ENCODE measurements around the gene HSPA2.
"Not testable (repeated sequence)": the region's sequence is repeated elsewhere in the genome, so short reads cannot be mapped to it uniquely, and the experiment has no call there.

The HSPA2 gene

GRCh38 chr14:64550621-64551333, 10.2 kb downstream of the HSPA2 start:
- no peak for DNase-seq (ENCODE audit: extremely low spot score, insufficient read length, low read depth)
- no peak for FAIRE-seq

GRCh38 chr14:64554556-64554955, 14.0 kb downstream of the HSPA2 start:
- no peak for FAIRE-seq

GRCh38 chr14:64556526-64556925, 16.0 kb downstream of the HSPA2 start:
- no peak for DNase-seq (ENCODE audit: extremely low spot score, insufficient read length, low read depth)
- FAIRE-seq = no peak

More at GRCh38 chr14:64554556-64554955, 14.0 kb downstream of the HSPA2 start:
- no peak for DNase-seq (ENCODE audit: extremely low spot score, insufficient read length, low read depth)

GRCh38 chr14:64558216-64558615, 17.7 kb downstream of the HSPA2 start:
- FAIRE-seq; DNase-seq (ENCODE audit: extremely low spot score, insufficient read length, low read depth): not testable (repeated sequence)

GRCh38 chr14:64561631-64562030, 21.1 kb downstream of the HSPA2 start:
- DNase-seq (ENCODE audit: extremely low spot score, insufficient read length, low read depth) = no peak
- no peak for FAIRE-seq

- FAIRE-seq (no peak), DNase-seq (ENCODE audit: extremely low spot score, insufficient read length, low read depth) (no peak)
Observed at GRCh38 chr14:64562436-64562835, 21.9 kb downstream of the HSPA2 start.

GRCh38 chr14:64563696-64564095, 23.2 kb downstream of the HSPA2 start:
- FAIRE-seq (no peak), DNase-seq (ENCODE audit: extremely low spot score, insufficient read length, low read depth) (no peak)

- FAIRE-seq (no peak), DNase-seq (ENCODE audit: extremely low spot score, insufficient read length, low read depth) (no peak)
Observed at GRCh38 chr14:64566651-64567122, 26.1 kb downstream of the HSPA2 start.

- no peak for DNase-seq (ENCODE audit: extremely low spot score, insufficient read length, low read depth)
- FAIRE-seq = no peak
Observed at GRCh38 chr14:64569138-64569631, 28.6 kb downstream of the HSPA2 start.

- FAIRE-seq; DNase-seq (ENCODE audit: extremely low spot score, insufficient read length, low read depth): not testable (repeated sequence)
Observed at GRCh38 chr14:64569646-64570045, 29.1 kb downstream of the HSPA2 start.

GRCh38 chr14:64572386-64573104, 32.0 kb downstream of the HSPA2 start:
- no peak for FAIRE-seq
- DNase-seq (ENCODE audit: extremely low spot score, insufficient read length, low read depth) = no peak

GRCh38 chr14:64573109-64573508, 32.6 kb downstream of the HSPA2 start:
- FAIRE-seq = no peak
- DNase-seq (ENCODE audit: extremely low spot score, insufficient read length, low read depth) = no peak

- FAIRE-seq (no peak), DNase-seq (ENCODE audit: extremely low spot score, insufficient read length, low read depth) (no peak)
Observed at GRCh38 chr14:64574371-64575107, 34.0 kb downstream of the HSPA2 start.

- DNase-seq (ENCODE audit: extremely low spot score, insufficient read length, low read depth) (no peak), FAIRE-seq (no peak)
Observed at GRCh38 chr14:64577211-64577610, 36.7 kb downstream of the HSPA2 start.

GRCh38 chr14:64580467-64580866, 39.9 kb downstream of the HSPA2 start:
- no peak for FAIRE-seq
- no peak for DNase-seq (ENCODE audit: extremely low spot score, insufficient read length, low read depth)

GRCh38 chr14:64581363-64581762, 40.8 kb downstream of the HSPA2 start:
- DNase-seq (ENCODE audit: extremely low spot score, insufficient read length, low read depth) (no peak), FAIRE-seq (no peak)

- FAIRE-seq = no peak
- DNase-seq (ENCODE audit: extremely low spot score, insufficient read length, low read depth) = no peak
Observed at GRCh38 chr14:64581817-64582216, 41.3 kb downstream of the HSPA2 start.

GRCh38 chr14:64584190-64584589, 43.6 kb downstream of the HSPA2 start:
- no peak for FAIRE-seq
- DNase-seq (ENCODE audit: extremely low spot score, insufficient read length, low read depth) = no peak

GRCh38 chr14:64591809-64592208, 51.3 kb downstream of the HSPA2 start:
- no peak for DNase-seq (ENCODE audit: extremely low spot score, insufficient read length, low read depth)
- no peak for FAIRE-seq
